CD4-positive, alpha-beta T cell treated with Interleukin-6 at 100 ng/mL for 8 hours (primary cell): ENCODE measurements around the gene DAB2IP.

Experiments
- DNase-seq: peaks from one replicate; pipeline ENCODE4 v3.0.0-alpha.2; 2020; ENCODE audit warnings: mixed read lengths, low spot score

The DAB2IP gene

DNA sequence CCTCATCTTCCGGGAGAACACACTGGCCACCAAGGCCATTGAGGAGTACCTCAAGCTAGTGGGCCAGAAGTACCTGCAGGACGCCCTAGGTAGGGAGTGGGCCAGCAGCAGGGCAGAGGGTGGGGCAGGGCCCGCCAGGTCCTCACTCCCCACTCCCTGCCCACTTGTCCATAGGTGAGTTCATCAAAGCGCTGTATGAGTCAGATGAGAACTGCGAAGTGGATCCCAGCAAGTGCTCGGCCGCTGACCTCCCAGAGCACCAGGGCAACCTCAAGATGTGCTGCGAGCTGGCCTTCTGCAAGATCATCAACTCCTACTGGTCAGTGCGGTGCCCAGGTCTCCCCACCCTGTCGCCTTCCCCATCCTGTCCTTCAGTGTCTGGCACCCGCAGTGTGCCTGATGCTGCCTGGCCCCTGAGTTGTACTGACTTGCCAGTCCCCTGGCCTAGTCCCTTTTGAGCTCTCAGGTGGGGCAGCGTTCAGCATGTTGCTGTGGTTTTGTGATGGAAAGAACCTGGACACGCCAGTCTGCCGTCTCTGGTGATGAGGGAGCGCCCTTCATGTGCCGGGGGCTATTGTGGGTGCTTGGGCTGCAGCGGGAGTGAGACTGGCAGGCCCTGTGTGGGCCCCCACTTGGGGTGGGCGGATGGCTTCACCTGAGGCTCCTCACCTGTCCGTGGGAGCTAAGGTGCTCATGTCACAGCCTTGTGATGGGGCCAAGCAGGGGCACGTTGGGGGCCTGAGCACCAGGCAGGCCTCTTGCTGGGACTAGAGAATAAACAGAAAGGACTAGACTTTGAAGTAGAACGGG, 112.3 kb downstream of the DAB2IP start:
- no peak for DNase-seq

DNA sequence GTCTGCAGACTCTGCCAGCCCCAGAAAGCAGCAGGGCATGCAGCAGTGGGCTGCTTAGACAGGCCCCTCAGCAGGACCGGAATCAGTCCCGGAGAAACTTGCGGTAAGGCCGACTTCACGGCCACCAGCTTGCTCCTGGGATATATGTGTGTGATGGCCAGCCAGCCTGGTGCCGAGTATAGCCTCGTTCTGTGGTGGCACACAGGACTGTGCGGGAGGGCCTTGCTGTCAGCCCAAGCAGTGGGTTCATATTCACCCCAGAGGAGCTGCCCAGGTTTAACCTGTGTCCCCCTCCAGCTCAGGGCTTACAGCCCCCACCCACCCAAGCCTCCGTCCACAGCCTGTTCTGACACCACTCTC, 112.9 kb downstream of the DAB2IP start:
- no peak for DNase-seq

DNA sequence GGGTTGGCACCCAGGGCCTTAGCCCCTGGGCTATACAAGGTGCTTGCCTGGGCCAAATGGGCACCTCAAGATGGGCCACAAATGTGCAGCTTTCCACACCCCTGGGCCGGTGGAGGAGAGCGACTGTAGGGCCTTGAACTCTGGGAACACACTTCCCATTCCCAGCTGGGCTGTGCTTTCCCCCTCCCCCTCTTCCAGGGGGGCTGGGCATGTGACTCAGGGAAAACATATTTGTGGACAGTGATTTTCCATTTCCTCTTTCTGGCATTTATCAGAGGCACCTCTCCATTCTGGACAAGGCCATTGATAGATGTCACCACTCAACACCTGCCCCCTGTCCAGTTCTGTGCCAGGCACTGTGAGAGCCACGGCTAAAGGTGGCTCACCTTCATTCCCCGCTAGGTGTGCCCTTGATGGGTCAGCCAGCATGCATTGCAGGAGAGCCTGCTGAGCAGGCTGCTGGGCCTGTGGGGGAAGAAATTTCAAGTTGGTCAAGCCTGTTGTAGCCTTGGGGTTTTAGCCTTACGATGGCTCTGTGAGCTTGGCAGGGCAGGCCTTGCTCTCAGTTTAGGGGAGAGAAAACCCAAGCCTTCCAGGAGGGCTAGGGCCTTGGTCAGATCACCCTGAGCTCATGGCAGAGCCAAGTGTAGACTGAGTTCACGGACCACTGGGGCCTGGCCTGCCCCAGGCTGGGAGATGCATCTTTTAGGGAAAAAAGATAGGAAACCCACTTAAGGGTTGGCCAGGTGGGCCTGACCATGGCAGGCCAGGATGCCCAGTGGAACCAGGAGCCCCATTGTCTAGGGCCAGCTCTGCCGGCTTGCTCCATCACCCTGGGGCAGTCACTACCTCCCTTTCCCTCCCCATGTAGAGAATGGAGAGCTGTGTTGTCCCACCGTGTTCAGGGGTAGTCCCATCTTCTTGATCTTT, 113.9 kb downstream of the DAB2IP start:
- DNase-seq: no peak

DNA sequence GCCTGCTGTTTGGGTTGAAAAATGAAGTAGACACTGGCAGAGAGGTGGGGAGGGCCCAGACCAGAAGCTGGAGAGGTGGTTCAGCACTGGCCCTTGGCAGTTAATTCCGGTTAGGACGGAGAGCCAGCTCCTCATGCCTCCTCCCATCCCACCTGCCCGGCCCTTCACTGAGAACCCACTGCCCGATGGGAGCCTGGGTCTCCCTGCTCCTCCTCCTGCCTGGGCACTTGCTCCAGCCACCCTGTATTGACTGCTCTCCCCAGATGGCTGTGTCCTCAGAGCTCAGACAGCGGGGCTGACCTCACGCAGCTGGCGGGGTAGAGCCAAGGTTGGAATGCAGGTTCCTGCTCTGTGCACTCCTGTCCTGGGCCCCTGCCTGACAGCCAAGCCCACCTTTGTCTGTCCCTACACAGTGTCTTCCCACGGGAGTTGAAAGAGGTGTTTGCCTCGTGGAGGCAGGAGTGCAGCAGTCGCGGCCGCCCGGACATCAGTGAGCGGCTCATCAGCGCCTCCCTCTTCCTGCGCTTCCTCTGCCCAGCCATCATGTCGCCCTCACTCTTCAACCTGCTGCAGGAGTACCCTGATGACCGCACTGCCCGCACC, 114.7 kb downstream of the DAB2IP start:
- no peak for DNase-seq

DNA sequence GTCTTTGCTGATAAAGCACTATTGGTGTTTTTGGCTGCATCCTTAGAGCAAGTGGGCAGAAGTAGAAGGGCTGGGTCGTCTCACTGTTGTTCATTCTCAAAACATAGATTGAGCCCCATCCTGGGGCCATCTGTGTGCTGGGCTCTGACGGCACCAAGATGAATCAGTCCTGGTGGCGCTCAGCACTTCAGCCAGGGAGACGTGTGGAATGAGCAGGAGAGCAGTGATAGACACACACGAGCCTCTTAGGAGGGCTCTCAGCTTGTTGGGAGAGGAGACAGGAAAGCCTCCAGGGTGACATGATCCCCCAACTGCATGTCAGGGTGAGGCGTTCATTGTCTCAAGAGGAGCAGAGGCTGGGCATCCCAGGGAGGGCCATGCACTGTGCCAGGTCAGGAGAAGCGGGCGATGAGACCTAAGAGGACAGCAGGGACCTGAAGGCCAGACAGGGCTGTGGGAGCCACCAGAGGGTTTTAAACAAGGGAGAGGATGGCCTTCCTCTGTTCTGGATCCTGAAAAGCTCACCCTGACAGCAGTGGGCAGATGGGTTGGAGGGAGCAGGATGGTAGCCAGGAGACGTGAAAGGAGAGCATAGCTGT, 115.8 kb downstream of the DAB2IP start:
- DNase-seq: no peak

DNA sequence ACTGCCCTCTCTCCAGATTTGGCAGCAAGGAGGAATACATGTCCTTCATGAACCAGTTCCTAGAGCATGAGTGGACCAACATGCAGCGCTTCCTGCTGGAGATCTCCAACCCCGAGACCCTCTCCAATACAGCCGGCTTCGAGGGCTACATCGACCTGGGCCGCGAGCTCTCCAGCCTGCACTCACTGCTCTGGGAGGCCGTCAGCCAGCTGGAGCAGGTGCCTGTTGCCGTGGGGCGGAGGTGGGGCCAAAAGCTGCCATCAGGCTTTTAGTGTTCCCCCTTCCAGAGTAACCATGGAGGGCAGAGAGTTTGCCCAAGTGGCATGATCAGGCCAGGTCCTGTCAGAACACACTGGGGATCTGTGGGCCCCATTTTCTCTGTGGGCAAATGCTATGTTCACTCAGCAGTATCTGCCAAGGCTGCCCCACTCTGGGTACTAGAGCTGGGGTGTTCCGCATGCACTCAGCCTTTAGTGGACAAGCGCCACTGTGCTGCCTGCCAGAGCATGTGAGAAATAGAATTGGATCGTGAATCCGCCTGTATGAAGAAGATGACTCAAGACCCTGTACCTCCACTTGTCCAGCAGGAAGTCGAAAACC, 117.1 kb downstream of the DAB2IP start:
- no peak for DNase-seq

DNA sequence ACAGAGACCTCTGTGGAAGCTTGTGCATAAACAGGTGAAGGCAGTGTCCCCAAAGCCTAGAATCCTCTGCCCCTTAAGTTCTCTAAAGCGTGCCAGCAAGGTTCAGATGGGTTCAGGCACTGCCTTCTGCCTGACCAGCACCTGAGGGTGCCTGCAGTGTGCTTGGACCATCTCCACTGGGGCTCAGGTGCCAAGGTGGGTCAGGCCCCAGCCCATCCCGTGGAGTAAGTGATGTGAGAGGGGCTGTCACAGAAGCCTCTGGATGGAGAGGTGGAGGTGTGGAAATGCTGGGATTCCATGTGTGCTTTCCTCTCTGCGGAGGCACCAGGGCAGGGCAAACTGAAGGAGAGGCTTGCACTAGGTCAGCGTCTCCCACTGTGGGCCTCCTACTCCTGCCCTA, 118.5 kb downstream of the DAB2IP start:
- no peak for DNase-seq

DNA sequence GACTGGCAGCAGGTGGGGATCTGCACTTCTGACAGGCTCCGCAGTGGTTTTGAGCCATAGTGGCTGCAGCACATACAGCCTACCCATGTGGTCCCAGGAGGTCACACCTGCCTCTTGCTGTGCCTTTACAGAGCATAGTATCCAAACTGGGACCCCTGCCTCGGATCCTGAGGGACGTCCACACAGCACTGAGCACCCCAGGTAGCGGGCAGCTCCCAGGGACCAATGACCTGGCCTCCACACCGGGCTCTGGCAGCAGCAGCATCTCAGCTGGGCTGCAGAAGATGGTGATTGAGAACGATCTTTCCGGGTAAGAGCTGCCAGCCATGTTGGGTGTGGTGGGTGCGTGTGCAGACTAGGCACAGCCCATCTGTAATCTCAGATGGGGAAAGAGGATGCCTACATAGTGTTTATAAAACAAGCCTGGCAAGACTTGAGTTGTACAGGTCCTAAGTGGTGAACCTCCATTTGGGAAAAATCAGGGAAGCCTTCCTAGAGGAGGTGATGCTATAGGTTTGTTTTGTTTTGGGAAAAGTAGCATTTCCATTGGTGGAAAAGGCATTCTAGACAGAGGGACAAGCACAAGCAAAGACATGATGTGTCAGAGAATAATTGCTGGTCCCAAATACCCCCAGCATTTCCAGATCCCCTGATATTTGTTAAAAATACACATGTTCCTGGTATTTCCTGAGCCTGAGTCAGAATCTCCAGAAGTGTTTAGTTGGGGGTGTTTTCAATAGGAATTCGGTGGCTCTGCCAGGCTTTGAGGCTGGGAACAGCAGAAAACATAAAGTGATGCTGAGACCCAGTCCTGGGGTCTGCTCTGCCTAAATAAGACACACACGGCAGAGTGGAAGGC, 119.2 kb downstream of the DAB2IP start:
- DNase-seq: no peak

DNA sequence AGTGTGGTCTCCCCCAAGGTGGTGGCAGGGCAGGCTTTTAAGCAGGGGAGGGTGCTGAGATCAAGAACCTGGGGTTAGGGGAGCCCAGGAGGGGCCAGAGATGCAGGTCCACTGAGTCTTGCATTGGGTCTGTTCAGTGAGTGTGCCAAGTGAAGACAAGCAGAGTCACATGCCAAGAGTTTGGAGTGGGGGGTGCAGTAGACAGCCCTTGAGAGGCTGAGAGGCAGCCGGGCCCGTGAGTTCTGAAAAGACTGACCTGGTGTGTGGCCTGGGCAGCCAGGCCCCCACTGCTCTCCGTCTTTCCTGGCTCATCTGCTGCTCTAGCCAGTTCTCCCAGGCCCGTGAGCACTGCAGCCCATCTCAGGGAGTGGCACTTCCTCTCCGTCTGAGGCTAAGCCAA, 120.0 kb downstream of the DAB2IP start:
- DNase-seq: no peak

DNA sequence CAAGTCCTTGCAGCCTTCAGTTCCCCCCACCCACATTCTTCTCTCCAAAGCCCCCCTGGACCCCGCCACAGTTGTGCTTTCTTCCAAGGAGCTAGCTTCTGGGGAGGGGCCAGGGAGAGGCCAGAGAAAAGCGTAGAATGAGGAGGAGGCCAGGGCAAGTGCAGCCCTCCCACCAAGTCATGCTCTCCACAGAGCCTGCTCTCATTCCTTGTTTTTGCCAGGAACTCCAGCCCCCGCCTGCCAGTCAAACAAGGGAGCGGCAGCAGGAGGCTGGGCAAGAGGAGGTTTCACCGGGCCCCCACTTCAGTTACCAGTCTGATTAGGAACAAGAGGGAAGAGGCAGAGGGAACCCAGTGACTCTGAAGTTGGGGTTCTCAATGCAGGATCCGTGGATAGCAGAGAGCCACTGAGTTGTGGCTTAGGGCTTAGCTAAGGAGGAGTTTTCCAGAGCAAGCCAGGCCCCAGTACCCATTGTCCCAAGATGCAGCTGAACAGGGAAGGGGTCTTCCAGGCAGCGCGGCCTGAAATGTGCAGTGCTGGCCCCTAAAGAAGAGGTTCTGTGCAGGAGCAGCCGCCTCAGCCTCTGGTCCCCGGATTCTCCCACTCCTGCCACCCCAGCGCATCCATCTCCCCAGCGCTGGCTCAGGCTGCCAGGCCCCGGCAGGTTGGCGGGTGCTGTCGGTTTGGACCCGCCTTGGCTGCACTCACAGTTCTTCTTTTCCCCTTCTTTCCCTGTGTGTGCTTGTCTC, 120.6 kb downstream of the DAB2IP start:
- no peak for DNase-seq

DNA sequence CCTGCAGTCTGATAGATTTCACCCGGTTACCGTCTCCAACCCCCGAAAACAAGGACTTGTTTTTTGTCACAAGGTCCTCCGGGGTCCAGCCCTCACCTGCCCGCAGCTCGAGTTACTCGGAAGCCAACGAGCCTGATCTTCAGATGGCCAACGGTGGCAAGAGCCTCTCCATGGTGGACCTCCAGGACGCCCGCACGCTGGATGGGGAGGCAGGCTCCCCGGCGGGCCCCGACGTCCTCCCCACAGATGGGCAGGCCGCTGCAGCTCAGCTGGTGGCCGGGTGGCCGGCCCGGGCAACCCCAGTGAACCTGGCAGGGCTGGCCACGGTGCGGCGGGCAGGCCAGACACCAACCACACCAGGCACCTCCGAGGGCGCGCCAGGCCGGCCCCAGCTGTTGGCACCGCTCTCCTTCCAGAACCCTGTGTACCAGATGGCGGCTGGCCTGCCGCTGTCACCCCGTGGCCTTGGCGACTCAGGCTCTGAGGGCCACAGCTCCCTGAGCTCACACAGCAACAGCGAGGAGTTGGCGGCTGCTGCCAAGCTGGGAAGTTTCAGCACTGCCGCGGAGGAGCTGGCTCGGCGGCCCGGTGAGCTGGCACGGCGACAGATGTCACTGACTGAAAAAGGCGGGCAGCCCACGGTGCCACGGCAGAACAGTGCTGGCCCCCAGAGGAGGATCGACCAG, 121.3 kb downstream of the DAB2IP start:
- DNase-seq: no peak

DNA sequence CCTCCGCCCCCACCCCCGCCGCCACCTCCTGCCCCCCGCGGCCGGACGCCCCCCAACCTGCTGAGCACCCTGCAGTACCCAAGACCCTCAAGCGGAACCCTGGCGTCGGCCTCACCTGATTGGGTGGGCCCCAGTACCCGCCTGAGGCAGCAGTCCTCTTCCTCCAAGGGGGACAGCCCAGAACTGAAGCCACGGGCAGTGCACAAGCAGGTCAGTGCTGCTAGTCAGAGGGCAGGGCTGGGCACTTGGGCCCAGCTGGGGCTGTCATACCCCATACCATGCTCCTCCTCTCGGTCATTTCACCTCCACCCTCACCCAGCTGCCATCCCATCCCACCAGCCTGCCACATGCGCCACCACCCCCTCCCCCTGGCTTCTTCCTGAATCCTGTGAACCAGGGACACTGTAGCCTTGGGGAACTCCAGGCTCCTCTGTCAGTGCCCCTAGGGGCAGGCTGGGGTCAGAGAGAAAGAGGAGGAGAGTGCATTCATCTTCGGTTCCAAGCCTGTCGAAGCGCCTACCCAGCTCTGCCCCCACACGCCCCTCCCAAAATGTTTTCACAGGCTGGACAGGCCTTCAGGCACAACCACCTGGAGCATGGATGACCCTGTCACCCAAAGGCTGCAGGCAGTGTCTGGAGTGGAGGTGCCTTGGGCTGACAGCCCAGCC, 122.0 kb downstream of the DAB2IP start:
- no peak for DNase-seq

DNA sequence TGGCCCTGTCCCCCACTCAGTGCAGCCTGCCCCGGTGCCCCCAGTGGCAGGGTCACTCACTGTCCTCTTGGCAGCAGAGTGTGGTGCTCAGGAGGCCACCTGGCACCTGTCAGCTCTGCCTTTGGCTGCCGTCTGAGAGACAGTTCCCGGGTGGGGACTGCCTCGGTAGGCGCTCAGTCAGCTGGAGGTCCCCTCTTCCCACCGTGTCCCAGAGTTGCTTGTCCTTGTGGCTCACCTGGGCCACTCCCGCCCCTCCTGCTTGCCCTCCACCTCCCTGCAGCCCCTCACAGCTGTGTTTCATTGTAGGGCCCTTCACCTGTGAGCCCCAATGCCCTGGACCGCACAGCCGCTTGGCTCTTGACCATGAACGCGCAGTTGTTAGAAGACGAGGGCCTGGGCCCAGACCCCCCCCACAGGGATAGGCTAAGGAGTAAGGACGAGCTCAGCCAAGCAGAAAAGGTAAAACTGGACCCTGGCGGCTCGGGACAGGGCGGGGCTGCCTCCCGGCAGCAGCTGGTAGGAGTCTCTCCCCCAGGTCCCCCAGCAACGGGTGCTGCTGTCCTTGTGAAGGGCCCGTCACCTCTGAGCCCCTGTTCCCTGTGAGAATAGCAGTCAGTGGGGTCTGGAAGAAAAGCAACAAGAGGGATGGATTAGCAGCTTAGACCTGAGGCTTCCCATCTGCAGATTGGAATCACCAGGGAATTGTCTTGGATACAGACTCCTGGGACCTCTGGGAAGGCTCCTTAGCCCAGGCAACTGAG, 122.7 kb downstream of the DAB2IP start:
- DNase-seq: no peak

DNA sequence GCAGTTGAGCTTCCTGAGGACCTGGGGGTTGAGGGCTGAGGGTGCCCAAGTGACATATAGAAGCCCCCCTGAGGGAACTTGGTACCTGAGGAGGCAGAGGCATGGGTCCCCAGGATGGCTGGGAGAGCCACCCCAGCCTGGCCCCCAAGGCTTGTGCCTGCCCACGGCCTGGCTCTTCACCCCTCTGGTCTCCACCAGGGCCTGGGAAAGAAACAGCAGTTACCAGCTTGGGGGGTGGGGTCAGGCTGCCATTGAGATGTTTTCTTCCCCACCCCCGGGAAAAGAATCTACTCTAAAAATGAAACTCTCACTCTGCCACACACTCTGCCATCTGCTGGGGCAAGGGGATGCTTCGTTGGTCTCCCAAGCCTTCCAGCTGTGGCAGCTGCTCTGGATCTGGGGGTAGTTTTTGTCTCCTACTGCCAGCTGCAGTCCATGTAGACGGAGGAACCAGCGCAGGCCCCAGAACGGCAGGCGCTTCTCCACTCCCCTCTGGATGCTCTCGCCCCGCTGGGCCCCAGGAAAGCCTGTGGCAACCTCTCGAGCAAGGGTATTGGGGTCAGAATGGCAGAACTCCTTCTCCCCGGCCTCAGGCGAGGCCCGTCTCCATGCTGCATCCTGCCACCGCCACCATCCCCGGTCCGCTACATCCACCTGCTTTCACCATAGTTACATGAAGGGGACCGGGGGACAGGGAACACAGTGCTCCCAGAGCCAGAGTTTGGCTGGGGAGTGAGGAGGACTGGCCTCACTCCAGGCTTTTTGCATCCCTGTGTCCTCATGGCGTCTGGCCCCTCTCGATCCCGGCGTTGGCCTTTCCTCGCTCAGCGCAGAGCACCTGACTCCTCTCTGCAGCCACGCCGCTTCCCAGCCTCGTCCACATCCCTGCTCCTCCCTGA, 123.5 kb downstream of the DAB2IP start:
- DNase-seq: no peak

DNA sequence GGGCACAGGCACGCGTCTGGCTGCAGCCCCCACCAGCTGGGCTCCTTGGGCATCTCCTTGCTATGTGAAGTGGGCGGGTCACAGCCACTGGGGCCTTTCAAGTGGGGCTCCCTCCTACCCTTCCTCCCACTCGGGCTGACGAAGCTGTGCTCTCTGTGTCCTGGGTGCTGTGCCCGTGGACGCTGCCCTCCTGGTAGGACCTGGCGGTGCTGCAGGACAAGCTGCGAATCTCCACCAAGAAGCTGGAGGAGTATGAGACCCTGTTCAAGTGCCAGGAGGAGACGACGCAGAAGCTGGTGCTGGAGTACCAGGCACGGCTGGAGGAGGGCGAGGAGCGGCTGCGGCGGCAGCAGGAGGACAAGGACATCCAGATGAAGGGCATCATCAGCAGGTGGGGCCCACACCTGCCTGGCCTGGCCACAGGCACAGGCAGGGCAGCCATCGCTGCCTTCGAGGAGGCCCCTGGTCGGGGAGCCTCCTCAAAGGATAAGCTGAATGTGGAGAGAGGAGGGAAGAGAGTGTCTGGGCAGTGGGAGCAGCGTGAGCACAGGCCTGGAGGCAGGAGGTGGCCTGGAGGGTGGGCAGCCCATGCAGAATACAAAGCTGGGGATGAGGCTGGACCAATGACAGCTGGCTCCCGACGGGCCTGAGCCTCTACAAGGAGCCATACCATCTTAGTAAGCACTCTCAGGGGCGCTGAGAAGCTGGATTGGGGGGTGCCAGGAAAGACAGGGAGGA, 124.7 kb downstream of the DAB2IP start:
- no peak for DNase-seq
